HEK293 (cell line): Measurements from ENCODE around the gene MRPL28.

Source experiments
- CTCF ChIA-PET: fragments of 350-600 bp; formaldehyde crosslinking; extraction: SDS; loops from one replicate; lab custom pipeline; 2021; ENCODE audit warnings: antibody characterized with exemption; lab: Yijun Ruan, JAX
- POLR2A ChIA-PET: fragments of 300-600 bp; formaldehyde crosslinking; extraction: SDS; loops from one replicate; lab custom pipeline; 2020; ENCODE audit warnings: antibody characterized with exemption, inconsistent platforms; lab: Yijun Ruan, JAX
- H3K27ac ChIP-seq: fragments of 200-500 bp; sonication (Bioruptor generic); 2 replicates; pipeline ENCODE4 v1.5.1; 2014; ENCODE audit warnings: low read depth, low read length, control low read depth, inconsistent platforms; ENCODE audit errors: extremely low read depth
- H3K36me3 ChIP-seq, 2 experiments: fragments of 200-500 bp in 1 of 2; sonication (Bioruptor generic) in 1 of 2; 1 replicate in 1 of 2; 2 replicates in 1 of 2; pipeline ENCODE4 v1.5.1; 2014 to 2017; ENCODE audit warnings: inconsistent platforms in 2 of 2, low read length in 2 of 2; ENCODE audit not compliant: control insufficient read depth in 2 of 2, insufficient read depth in 1 of 2
- H3K4me1 ChIP-seq: fragments of 200-500 bp; sonication (Bioruptor generic); 2 replicates; pipeline ENCODE4 v1.5.1; 2014; ENCODE audit warnings: mild to moderate bottlenecking, low read length, inconsistent platforms; ENCODE audit not compliant: control insufficient read depth, insufficient read depth
- H3K4me3 ChIP-seq: 2 replicates; pipeline ENCODE4 v1.5.1; 2011; ENCODE audit warnings: low read depth, mild to moderate bottlenecking, control low read depth, low read length, moderate library complexity
- H3K9me3 ChIP-seq: fragments of 200-500 bp; sonication (Bioruptor generic); 2 replicates; pipeline ENCODE4 v1.5.1; 2014; ENCODE audit warnings: low read depth, low read length, inconsistent platforms; ENCODE audit not compliant: control insufficient read depth, insufficient read depth
- OVOL3 ChIP-seq: fragments of 450-650 bp; formaldehyde crosslinking; IDR thresholded peaks from 2 replicates; pipeline ENCODE4 v1.5.1; 2016; ENCODE audit warnings: missing biosample characterization, missing genetic modification characterization
- ZBTB17 ChIP-seq: fragments of 450-650 bp; formaldehyde crosslinking; IDR thresholded peaks from 2 replicates; pipeline ENCODE4 v1.5.1; 2016; ENCODE audit warnings: missing biosample characterization, missing genetic modification characterization
- ZBTB20 ChIP-seq: fragments of 450-650 bp; formaldehyde crosslinking; IDR thresholded peaks from 2 replicates; pipeline ENCODE4 v1.5.1; 2016; ENCODE audit warnings: missing biosample characterization, missing genetic modification characterization
- ZBTB7A ChIP-seq: fragments of 450-650 bp; formaldehyde crosslinking; IDR thresholded peaks from 2 replicates; pipeline ENCODE4 v1.5.1; 2016; ENCODE audit warnings: low read depth, missing biosample characterization, missing genetic modification characterization
- ZIC2 ChIP-seq: fragments of 450-650 bp; formaldehyde crosslinking; IDR thresholded peaks from 2 replicates; pipeline ENCODE4 v1.5.1; 2016; ENCODE audit warnings: missing biosample characterization, missing genetic modification characterization
- ZNF146 ChIP-seq: fragments of 450-650 bp; formaldehyde crosslinking; IDR thresholded peaks from 2 replicates; pipeline ENCODE4 v1.5.1; 2016; ENCODE audit warnings: missing biosample characterization, missing genetic modification characterization
- ZNF202 ChIP-seq: fragments of 450-650 bp; formaldehyde crosslinking; IDR thresholded peaks from 2 replicates; pipeline ENCODE4 v1.5.1; 2016; ENCODE audit warnings: missing biosample characterization, missing genetic modification characterization, borderline replicate concordance
- ZNF221 ChIP-seq: fragments of 450-650 bp; formaldehyde crosslinking; IDR thresholded peaks from 2 replicates; pipeline ENCODE4 v1.5.1; 2017; ENCODE audit warnings: missing biosample characterization, missing genetic modification characterization, borderline replicate concordance
- ZNF529 ChIP-seq: fragments of 450-650 bp; formaldehyde crosslinking; IDR thresholded peaks from 2 replicates; pipeline ENCODE4 v1.5.1; 2017; ENCODE audit warnings: missing genetic modification characterization, missing biosample characterization; ENCODE audit not compliant: insufficient replicate concordance
- ZNF600 ChIP-seq: fragments of 450-650 bp; formaldehyde crosslinking; IDR thresholded peaks from 2 replicates; pipeline ENCODE4 v1.5.1; 2016; ENCODE audit warnings: missing biosample characterization, missing genetic modification characterization
- TF ChIP-seq, protein P1 (sequence below): fragments of 450-650 bp; formaldehyde crosslinking; IDR thresholded peaks from 2 replicates; pipeline ENCODE4 v1.5.1; 2016; ENCODE audit warnings: missing biosample characterization, missing genetic modification characterization
- TF ChIP-seq, protein P2 (sequence below): fragments of 450-650 bp; formaldehyde crosslinking; IDR thresholded peaks from 2 replicates; pipeline ENCODE4 v1.5.0; 2017; ENCODE audit warnings: missing biosample characterization, missing genetic modification characterization, borderline replicate concordance
- TF ChIP-seq, protein P3 (sequence below): fragments of 450-650 bp; formaldehyde crosslinking; IDR thresholded peaks from 2 replicates; pipeline ENCODE4 v1.5.1; 2016; ENCODE audit warnings: missing biosample characterization, missing genetic modification characterization
- TF ChIP-seq, protein P4 (sequence below): fragments of 450-650 bp; formaldehyde crosslinking; IDR thresholded peaks from 2 replicates; pipeline ENCODE4 v1.5.1; 2017; ENCODE audit warnings: missing biosample characterization, mild to moderate bottlenecking, missing genetic modification characterization, moderate library complexity
- TF ChIP-seq, protein P5 (sequence below): fragments of 450-650 bp; IDR thresholded peaks from 2 replicates; pipeline ENCODE4 v1.5.1; 2018; ENCODE audit warnings: missing biosample characterization, missing genetic modification characterization
- TF ChIP-seq, protein P6 (sequence below): fragments of 450-650 bp; formaldehyde crosslinking; IDR thresholded peaks from 2 replicates; pipeline ENCODE4 v1.5.1; 2016; ENCODE audit warnings: missing biosample characterization, missing genetic modification characterization, borderline replicate concordance
- TF ChIP-seq, protein P7 (sequence below): fragments of 450-650 bp; formaldehyde crosslinking; IDR thresholded peaks from 2 replicates; pipeline ENCODE4 v1.5.1; 2016; ENCODE audit warnings: missing biosample characterization, missing genetic modification characterization, borderline replicate concordance
- TF ChIP-seq, protein P8 (sequence below): fragments of 450-650 bp; formaldehyde crosslinking; IDR thresholded peaks from 2 replicates; pipeline ENCODE4 v1.5.1; 2017; ENCODE audit warnings: missing biosample characterization, missing genetic modification characterization

MRPL28 gene

DNA sequence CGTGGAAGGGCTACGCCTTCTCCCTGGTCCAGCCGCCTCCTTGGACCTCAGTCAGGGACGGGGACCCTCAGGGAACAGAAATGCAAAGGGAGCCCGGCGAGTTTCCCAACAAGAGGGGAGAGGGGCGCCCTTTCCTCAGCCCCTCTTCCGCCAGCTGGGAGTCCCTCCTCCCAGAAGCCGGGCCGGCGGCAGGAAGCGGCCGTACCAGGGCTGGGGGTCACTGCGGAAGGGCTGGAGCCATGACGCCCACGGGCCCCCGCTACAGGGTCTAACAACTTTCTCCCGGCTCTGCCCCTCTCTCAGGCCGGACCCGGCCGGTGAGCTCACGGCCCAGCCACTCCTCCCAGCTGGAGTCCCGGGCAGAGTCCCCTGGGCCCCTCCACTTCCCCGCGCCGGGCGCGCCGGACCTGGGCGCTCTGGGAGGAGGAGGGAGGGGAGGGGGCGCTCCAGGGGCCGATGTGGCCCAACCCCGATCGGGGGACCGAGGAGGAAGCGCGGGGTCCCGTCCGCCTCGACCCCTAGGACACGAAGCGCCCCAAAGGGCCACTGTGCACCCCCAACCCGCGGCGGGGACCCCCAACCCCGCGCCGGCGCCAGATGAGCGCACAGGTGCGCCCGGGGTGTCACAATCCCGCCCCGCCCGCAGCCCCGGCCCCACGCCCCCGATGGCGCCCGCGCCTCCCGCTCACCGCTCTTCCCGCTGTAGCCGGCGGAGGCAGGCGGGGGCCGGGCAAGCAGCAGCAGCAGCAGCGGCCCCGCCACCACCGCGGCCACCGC lies 10.9 kb upstream of the MRPL28 start (continued):
- TF ChIP-seq, protein P1, sequence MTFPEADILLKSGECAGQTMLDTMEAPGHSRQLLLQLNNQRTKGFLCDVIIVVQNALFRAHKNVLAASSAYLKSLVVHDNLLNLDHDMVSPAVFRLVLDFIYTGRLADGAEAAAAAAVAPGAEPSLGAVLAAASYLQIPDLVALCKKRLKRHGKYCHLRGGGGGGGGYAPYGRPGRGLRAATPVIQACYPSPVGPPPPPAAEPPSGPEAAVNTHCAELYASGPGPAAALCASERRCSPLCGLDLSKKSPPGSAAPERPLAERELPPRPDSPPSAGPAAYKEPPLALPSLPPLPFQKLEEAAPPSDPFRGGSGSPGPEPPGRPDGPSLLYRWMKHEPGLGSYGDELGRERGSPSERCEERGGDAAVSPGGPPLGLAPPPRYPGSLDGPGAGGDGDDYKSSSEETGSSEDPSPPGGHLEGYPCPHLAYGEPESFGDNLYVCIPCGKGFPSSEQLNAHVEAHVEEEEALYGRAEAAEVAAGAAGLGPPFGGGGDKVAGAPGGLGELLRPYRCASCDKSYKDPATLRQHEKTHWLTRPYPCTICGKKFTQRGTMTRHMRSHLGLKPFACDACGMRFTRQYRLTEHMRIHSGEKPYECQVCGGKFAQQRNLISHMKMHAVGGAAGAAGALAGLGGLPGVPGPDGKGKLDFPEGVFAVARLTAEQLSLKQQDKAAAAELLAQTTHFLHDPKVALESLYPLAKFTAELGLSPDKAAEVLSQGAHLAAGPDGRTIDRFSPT (tag by site-specific recombination), result peak; percentile 72
- TF ChIP-seq, protein P2, sequence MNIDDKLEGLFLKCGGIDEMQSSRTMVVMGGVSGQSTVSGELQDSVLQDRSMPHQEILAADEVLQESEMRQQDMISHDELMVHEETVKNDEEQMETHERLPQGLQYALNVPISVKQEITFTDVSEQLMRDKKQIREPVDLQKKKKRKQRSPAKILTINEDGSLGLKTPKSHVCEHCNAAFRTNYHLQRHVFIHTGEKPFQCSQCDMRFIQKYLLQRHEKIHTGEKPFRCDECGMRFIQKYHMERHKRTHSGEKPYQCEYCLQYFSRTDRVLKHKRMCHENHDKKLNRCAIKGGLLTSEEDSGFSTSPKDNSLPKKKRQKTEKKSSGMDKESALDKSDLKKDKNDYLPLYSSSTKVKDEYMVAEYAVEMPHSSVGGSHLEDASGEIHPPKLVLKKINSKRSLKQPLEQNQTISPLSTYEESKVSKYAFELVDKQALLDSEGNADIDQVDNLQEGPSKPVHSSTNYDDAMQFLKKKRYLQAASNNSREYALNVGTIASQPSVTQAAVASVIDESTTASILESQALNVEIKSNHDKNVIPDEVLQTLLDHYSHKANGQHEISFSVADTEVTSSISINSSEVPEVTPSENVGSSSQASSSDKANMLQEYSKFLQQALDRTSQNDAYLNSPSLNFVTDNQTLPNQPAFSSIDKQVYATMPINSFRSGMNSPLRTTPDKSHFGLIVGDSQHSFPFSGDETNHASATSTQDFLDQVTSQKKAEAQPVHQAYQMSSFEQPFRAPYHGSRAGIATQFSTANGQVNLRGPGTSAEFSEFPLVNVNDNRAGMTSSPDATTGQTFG (tag by site-specific recombination), result no peak
- TF ChIP-seq ZBTB20 (peak; percentile 85), ZBTB7A (tag by site-specific recombination) (peak; percentile 64)
- TF ChIP-seq, protein P3, sequence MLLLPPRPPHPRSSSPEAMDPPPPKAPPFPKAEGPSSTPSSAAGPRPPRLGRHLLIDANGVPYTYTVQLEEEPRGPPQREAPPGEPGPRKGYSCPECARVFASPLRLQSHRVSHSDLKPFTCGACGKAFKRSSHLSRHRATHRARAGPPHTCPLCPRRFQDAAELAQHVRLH (tag by site-specific recombination), result no peak

DNA sequence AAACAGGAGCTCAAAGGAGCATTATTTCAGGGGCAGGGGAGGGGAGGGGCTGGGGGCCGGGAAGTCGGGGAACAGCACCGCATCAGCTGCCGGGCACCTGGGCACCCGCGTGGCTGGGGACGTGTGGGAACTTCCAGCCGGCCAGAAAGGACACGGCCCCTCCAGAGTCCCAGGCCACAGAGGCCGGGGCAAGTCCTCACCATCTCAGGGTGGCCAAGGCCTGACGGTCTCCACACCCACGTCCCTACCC lies 10.3 kb upstream of the MRPL28 start:
- ChIA-PET POLR2A (interaction anchor here (1.0 to 2.9 kb wide), 2 partner anchors 10 to 21 kb away, joined by 3 to 10 read pairs; partner anchors contain the start of genes DECR2 and MRPL28), CTCF (no interaction called here)
- Histone ChIP-seq H3K4me1 (no peaks in the 10 kb centered on the region), H3K9me3 (no peaks in the 10 kb centered on the region), H3K4me3 (peak overlapping the region; percentile 67), H3K36me3 (peaks cover 0 to 19% of the 10 kb centered on the region in 2 experiments; a peak in 1 of 3 replicates), H3K27ac (peak overlapping the region; percentile 49; the same call in 1 of the 2 replicates)
- TF ChIP-seq ZBTB17 (no peak), ZNF146 (tag by site-specific recombination) (no peak), ZIC2 (tag by site-specific recombination) (no peak), ZNF600 (tag by site-specific recombination) (no peak), ZNF529 (tag by site-specific recombination) (no peak), OVOL3 (tag by site-specific recombination) (no peak), ZNF202 (no peak), ZNF221 (tag by site-specific recombination) (no peak)
- TF ChIP-seq, protein P4, sequence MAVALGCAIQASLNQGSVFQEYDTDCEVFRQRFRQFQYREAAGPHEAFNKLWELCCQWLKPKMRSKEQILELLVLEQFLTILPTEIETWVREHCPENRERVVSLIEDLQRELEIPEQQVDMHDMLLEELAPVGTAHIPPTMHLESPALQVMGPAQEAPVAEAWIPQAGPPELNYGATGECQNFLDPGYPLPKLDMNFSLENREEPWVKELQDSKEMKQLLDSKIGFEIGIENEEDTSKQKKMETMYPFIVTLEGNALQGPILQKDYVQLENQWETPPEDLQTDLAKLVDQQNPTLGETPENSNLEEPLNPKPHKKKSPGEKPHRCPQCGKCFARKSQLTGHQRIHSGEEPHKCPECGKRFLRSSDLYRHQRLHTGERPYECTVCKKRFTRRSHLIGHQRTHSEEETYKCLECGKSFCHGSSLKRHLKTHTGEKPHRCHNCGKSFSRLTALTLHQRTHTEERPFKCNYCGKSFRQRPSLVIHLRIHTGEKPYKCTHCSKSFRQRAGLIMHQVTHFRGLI (tag by site-specific recombination), result no peak
- TF ChIP-seq, protein P5, sequence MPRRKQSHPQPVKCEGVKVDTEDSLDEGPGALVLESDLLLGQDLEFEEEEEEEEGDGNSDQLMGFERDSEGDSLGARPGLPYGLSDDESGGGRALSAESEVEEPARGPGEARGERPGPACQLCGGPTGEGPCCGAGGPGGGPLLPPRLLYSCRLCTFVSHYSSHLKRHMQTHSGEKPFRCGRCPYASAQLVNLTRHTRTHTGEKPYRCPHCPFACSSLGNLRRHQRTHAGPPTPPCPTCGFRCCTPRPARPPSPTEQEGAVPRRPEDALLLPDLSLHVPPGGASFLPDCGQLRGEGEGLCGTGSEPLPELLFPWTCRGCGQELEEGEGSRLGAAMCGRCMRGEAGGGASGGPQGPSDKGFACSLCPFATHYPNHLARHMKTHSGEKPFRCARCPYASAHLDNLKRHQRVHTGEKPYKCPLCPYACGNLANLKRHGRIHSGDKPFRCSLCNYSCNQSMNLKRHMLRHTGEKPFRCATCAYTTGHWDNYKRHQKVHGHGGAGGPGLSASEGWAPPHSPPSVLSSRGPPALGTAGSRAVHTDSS (tag by site-specific recombination), result no peak
- TF ChIP-seq, protein P6, sequence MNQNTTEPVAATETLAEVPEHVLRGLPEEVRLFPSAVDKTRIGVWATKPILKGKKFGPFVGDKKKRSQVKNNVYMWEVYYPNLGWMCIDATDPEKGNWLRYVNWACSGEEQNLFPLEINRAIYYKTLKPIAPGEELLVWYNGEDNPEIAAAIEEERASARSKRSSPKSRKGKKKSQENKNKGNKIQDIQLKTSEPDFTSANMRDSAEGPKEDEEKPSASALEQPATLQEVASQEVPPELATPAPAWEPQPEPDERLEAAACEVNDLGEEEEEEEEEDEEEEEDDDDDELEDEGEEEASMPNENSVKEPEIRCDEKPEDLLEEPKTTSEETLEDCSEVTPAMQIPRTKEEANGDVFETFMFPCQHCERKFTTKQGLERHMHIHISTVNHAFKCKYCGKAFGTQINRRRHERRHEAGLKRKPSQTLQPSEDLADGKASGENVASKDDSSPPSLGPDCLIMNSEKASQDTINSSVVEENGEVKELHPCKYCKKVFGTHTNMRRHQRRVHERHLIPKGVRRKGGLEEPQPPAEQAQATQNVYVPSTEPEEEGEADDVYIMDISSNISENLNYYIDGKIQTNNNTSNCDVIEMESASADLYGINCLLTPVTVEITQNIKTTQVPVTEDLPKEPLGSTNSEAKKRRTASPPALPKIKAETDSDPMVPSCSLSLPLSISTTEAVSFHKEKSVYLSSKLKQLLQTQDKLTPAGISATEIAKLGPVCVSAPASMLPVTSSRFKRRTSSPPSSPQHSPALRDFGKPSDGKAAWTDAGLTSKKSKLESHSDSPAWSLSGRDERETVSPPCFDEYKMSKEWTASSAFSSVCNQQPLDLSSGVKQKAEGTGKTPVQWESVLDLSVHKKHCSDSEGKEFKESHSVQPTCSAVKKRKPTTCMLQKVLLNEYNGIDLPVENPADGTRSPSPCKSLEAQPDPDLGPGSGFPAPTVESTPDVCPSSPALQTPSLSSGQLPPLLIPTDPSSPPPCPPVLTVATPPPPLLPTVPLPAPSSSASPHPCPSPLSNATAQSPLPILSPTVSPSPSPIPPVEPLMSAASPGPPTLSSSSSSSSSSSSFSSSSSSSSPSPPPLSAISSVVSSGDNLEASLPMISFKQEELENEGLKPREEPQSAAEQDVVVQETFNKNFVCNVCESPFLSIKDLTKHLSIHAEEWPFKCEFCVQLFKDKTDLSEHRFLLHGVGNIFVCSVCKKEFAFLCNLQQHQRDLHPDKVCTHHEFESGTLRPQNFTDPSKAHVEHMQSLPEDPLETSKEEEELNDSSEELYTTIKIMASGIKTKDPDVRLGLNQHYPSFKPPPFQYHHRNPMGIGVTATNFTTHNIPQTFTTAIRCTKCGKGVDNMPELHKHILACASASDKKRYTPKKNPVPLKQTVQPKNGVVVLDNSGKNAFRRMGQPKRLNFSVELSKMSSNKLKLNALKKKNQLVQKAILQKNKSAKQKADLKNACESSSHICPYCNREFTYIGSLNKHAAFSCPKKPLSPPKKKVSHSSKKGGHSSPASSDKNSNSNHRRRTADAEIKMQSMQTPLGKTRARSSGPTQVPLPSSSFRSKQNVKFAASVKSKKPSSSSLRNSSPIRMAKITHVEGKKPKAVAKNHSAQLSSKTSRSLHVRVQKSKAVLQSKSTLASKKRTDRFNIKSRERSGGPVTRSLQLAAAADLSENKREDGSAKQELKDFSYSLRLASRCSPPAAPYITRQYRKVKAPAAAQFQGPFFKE, result no peak
- TF ChIP-seq, protein P7, sequence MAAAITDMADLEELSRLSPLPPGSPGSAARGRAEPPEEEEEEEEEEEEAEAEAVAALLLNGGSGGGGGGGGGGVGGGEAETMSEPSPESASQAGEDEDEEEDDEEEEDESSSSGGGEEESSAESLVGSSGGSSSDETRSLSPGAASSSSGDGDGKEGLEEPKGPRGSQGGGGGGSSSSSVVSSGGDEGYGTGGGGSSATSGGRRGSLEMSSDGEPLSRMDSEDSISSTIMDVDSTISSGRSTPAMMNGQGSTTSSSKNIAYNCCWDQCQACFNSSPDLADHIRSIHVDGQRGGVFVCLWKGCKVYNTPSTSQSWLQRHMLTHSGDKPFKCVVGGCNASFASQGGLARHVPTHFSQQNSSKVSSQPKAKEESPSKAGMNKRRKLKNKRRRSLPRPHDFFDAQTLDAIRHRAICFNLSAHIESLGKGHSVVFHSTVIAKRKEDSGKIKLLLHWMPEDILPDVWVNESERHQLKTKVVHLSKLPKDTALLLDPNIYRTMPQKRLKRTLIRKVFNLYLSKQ (tag by site-specific recombination), result no peak
- TF ChIP-seq, protein P8, sequence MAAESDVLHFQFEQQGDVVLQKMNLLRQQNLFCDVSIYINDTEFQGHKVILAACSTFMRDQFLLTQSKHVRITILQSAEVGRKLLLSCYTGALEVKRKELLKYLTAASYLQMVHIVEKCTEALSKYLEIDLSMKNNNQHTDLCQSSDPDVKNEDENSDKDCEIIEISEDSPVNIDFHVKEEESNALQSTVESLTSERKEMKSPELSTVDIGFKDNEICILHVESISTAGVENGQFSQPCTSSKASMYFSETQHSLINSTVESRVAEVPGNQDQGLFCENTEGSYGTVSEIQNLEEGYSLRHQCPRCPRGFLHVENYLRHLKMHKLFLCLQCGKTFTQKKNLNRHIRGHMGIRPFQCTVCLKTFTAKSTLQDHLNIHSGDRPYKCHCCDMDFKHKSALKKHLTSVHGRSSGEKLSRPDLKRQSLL (tag by site-specific recombination), result no peak
